GM20000 (cell line): Measurements from ENCODE around the gene MAP3K15.
A peak's percentile ranks its signal among the peaks of the same experiment; 100 is the strongest.

Source experiments
- DNase-seq: peaks from one replicate; pipeline ENCODE4 v3.0.0; 2012; ENCODE audit warnings: low spot score
- CTCF ChIP-seq: IDR thresholded peaks from 2 replicates; pipeline ENCODE4 v1.5.1; 2012; ENCODE audit warnings: mild to moderate bottlenecking, control low read depth; ENCODE audit errors: extremely low read depth, missing control alignments

Gene MAP3K15

GRCh38 chrX:19372170-19372546 lies 143.2 kb downstream of the MAP3K15 start:
- TF ChIP-seq CTCF: peak; percentile 60
- peak; percentile 65 for DNase-seq

GRCh38 chrX:19370061-19370460 lies 145.2 kb downstream of the MAP3K15 start:
- no peak for TF ChIP-seq CTCF
- DNase-seq: no peak

- no peak for DNase-seq
- TF ChIP-seq CTCF: no peak
Measured at GRCh38 chrX:19368576-19368975, 146.7 kb downstream of the MAP3K15 start.

GRCh38 chrX:19361701-19362100 lies 153.6 kb downstream of the MAP3K15 start:
- TF ChIP-seq CTCF: no peak
- DNase-seq: no peak

GRCh38 chrX:19360903-19361302 lies 154.4 kb downstream of the MAP3K15 start:
- no peak for TF ChIP-seq CTCF
- DNase-seq: no peak

- no peak for DNase-seq
- no peak for TF ChIP-seq CTCF
Measured at GRCh38 chrX:19358521-19358920, 156.8 kb downstream of the MAP3K15 start.

GRCh38 chrX:19354625-19355024 lies 160.7 kb downstream of the MAP3K15 start:
- TF ChIP-seq CTCF: no peak
- DNase-seq: no peak
